ENCODE data around the gene GOLGA8M. TPM values are rescaled to one million over a fixed set of nuclear protein-coding genes. Genes with fewer than 3 reads are reported as not detected.
"Not testable (repeated sequence)": the region's sequence is repeated elsewhere in the genome, so short reads cannot be mapped to it uniquely, and the experiment has no call there.

Gene GOLGA8M
- not detected in 2 replicates for total RNA-seq (2014; rRNA removed; shearing (Covaris generic))

GRCh38 chr15:28712270-28712669 is at the start of gene GOLGA8M:
TSS of gene GOLGA8M (minus strand) at chr15:28712421. CDS start at chr15:28712323, 98 bp downstream.
- not testable (repeated sequence) for H3K9me3 ChIP-seq (replicated peaks); H3K27ac ChIP-seq; H3K4me3 ChIP-seq; H3K36me3 ChIP-seq; H3K4me1 ChIP-seq; H3K27me3 ChIP-seq; DNase-seq

GRCh38 chr15:28742890-28743289 is 30.7 kb upstream of the GOLGA8M start:
- H3K27me3 ChIP-seq; H3K4me3 ChIP-seq; H3K9me3 ChIP-seq (replicated peaks); H3K4me1 ChIP-seq; H3K36me3 ChIP-seq; DNase-seq; H3K27ac ChIP-seq: not testable (repeated sequence)

GRCh38 chr15:28738590-28739292 is 26.5 kb upstream of the GOLGA8M start:
- not testable (repeated sequence) for H3K9me3 ChIP-seq (replicated peaks); H3K27me3 ChIP-seq; H3K4me3 ChIP-seq; DNase-seq; H3K27ac ChIP-seq; H3K4me1 ChIP-seq; H3K36me3 ChIP-seq

- H3K9me3 ChIP-seq (replicated peaks); H3K27ac ChIP-seq; H3K36me3 ChIP-seq; H3K4me1 ChIP-seq; DNase-seq; H3K27me3 ChIP-seq: not testable (repeated sequence)
- peak overlapping the region; percentile 42 for H3K4me3 ChIP-seq
Measured at GRCh38 chr15:28738200-28738561, 26.0 kb upstream of the GOLGA8M start.

GRCh38 chr15:28737521-28738199 is 25.4 kb upstream of the GOLGA8M start:
- not testable (repeated sequence) for H3K4me1 ChIP-seq; H3K27me3 ChIP-seq; H3K9me3 ChIP-seq (replicated peaks); H3K27ac ChIP-seq; H3K36me3 ChIP-seq
- peak overlapping the region; percentile 42 for H3K4me3 ChIP-seq
- DNase-seq = peak; percentile 8 to 27

- H3K27me3 ChIP-seq; H3K4me3 ChIP-seq; H3K27ac ChIP-seq; H3K9me3 ChIP-seq (replicated peaks); H3K36me3 ChIP-seq; DNase-seq; H3K4me1 ChIP-seq: not testable (repeated sequence)
Measured at GRCh38 chr15:28728061-28728460, 15.8 kb upstream of the GOLGA8M start.

- not testable (repeated sequence) for DNase-seq; H3K4me1 ChIP-seq; H3K4me3 ChIP-seq; H3K9me3 ChIP-seq (replicated peaks); H3K27ac ChIP-seq; H3K27me3 ChIP-seq; H3K36me3 ChIP-seq
Measured at GRCh38 chr15:28727026-28727425, 14.8 kb upstream of the GOLGA8M start.

GRCh38 chr15:28726102-28726501 is 13.9 kb upstream of the GOLGA8M start:
- Histone ChIP-seq H3K27me3 (no peaks in the 10 kb centered on the region), H3K9me3 (replicated peaks) (no peaks in the 10 kb centered on the region), H3K4me3 (no peak overlapping the region), H3K27ac (no peak overlapping the region), H3K4me1 (no peaks in the 10 kb centered on the region), H3K36me3 (no peaks in the 10 kb centered on the region)
- DNase-seq = no peak

GRCh38 chr15:28725556-28725955 is 13.3 kb upstream of the GOLGA8M start:
- Histone ChIP-seq H3K4me3 (no peak overlapping the region), H3K4me1 (no peaks in the 10 kb centered on the region), H3K27me3 (no peaks in the 10 kb centered on the region), H3K36me3 (no peaks in the 10 kb centered on the region), H3K9me3 (replicated peaks) (no peaks in the 10 kb centered on the region), H3K27ac (no peak overlapping the region)
- no peak for DNase-seq

- not testable (repeated sequence) for DNase-seq; H3K9me3 ChIP-seq (replicated peaks); H3K4me1 ChIP-seq
Measured at GRCh38 chr15:28723986-28724385, 11.8 kb upstream of the GOLGA8M start.

GRCh38 chr15:28719626-28720025 is 7.4 kb upstream of the GOLGA8M start:
- H3K4me1 ChIP-seq; H3K36me3 ChIP-seq; H3K9me3 ChIP-seq (replicated peaks); DNase-seq; H3K27ac ChIP-seq; H3K27me3 ChIP-seq; H3K4me3 ChIP-seq: not testable (repeated sequence)

More at GRCh38 chr15:28723986-28724385, 11.8 kb upstream of the GOLGA8M start:
- H3K27ac ChIP-seq, H3K36me3 ChIP-seq, H3K4me3 ChIP-seq, H3K27me3 ChIP-seq: not testable (repeated sequence)

- H3K4me3 ChIP-seq; H3K9me3 ChIP-seq (replicated peaks); H3K27ac ChIP-seq; H3K4me1 ChIP-seq; H3K27me3 ChIP-seq; H3K36me3 ChIP-seq; DNase-seq: not testable (repeated sequence)
Measured at GRCh38 chr15:28718576-28718975, 6.4 kb upstream of the GOLGA8M start.

GRCh38 chr15:28714176-28714575 is 2.0 kb upstream of the GOLGA8M start:
- not testable (repeated sequence) for H3K27ac ChIP-seq; H3K9me3 ChIP-seq (replicated peaks); H3K4me3 ChIP-seq; H3K36me3 ChIP-seq; H3K27me3 ChIP-seq; H3K4me1 ChIP-seq; DNase-seq

GRCh38 chr15:28703927-28704326 is 8.3 kb downstream of the GOLGA8M start:
- H3K36me3 ChIP-seq; DNase-seq; H3K9me3 ChIP-seq (replicated peaks): not testable (repeated sequence)

GRCh38 chr15:28702427-28702826 is 9.8 kb downstream of the GOLGA8M start:
- not testable (repeated sequence) for H3K36me3 ChIP-seq; H3K27ac ChIP-seq; DNase-seq; H3K4me1 ChIP-seq; H3K27me3 ChIP-seq; H3K9me3 ChIP-seq (replicated peaks); H3K4me3 ChIP-seq

More at GRCh38 chr15:28703927-28704326, 8.3 kb downstream of the GOLGA8M start:
- not testable (repeated sequence) for H3K27ac ChIP-seq, H3K4me3 ChIP-seq, H3K4me1 ChIP-seq, H3K27me3 ChIP-seq
